Measurements from ENCODE around the gene CCDC7.

DNA sequence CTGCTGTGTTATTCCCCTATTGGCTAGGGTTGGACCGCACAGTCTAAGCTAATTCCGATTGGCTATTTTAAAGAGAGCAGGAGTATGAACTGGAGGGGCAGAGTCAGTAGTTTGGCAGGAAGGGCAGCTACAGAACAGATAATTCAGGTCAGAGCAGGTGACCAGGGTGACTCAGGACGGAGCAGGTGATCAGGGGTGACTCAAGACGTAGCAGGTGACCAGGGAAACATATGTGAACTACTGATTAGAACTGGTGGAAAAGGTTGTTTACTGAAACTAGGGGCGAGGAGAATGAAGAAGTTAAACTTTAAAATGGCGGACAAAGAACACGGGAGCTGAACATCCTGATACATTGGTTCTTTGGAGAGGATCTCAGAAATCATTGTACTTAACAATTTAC lies 102.3 kb downstream of the CCDC7 start:
- TF ChIP-seq CTCF (conservative IDR thresholded peaks at IDR 0.05; ENCODE audit: low read length) (no peak), EZH2phosphoT487 (IDR thresholded peaks at IDR 0.05; ENCODE audit: borderline replicate concordance, low read depth, low read length) (no peak)
